Stimulated activated CD8-positive, alpha-beta memory T cell treated with anti-CD3 and anti-CD28 coated beads, Interleukin-12 subunit alpha, Interleukin-12 subunit beta, amount 100 ng/mL, for 24 hours (primary cell): ENCODE results near the gene KLK2.

Source experiments
- DNase-seq: peaks from one replicate; pipeline ENCODE4 v3.0.0-alpha.2; 2020; ENCODE audit errors: extremely low read depth

KLK2 gene

DNA sequence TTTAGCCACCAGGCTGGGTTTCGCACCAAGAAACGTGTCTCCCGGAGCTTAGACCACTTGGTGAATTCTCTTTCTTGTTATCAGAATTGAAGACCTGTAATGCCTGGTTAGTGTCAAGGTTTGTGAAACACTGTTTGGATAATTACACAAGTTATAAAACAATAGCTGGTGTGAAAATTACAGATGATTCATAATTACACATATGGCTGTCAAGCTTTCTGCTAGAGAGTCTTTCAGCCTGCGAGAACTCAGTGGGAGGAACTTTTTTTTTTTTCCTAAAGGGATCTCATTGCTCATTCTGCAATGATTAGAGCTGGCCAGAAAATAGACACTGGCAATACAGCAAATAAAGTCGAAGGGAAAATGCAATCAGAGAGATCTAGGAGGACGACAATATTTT is 51.3 kb downstream of the KLK2 start:
- no peak for DNase-seq

DNA sequence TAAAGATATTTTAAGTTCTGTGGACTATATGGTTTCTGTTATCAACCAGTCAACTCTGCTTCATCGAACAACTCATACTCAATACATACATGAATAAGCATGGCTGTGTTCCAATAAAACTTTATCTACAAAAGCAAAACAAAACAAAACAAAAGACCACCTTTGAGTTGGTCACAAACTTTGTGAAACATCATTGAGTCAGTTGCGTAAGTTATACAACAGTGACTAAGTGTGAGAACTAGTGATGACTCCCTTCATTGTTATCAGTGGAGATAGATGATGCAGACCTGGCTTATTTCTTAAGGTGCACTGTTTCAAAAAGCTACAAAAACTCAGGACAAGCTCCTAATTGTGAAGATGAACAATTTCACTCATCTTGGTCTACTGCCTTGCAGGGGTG is 52.5 kb downstream of the KLK2 start:
- no peak for DNase-seq

DNA sequence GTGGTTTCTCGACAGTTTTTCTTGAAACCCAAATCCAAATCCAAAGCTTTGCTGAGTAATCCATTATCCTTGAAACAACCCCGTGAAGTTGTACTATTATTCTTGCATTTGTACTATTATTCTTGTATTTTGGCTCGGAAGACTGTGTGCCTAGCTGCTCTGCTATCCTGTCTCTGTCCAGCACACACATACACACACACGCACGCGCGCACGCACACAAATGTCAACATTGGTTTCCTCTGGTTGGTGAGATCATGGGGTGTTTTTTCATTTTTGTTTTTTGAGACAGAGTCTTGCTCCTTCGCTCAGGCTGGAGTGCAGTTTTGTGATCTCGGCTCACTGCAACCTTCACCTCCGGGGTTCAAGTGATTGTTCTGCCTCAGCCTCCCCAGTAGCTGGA is 52.9 kb downstream of the KLK2 start:
- no peak for DNase-seq

DNA sequence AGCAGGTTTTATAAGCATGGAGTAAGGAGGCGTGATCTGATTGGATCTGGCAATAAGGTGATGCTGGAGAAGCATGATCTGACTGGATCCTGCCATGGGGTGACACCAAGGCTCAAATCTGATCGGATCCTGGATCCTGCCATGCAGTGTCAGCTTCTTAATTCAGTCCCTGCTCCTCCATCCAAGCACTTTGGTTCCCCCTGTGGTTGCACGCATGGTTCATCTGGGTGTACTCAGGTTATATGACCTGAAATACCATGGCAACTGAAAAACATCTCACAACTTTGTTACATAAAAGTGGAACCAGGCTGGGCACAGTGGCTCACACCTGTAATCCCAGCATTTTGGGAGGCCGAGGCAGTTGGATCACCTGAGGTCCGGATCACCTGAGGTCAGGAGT is 55.6 kb downstream of the KLK2 start:
- no peak for DNase-seq
